Activated CD4-positive, CD25-positive, alpha-beta regulatory T cell treated with anti-CD3 and anti-CD28 coated beads, Interleukin-2, amount 50 U/mL, for 24 hours (primary cell): ENCODE measurements around the gene IQSEC1.
"Not testable (repeated sequence)": the region's sequence is repeated elsewhere in the genome, so short reads cannot be mapped to it uniquely, and the experiment has no call there.

Experiments used
- ATAC-seq, 2 donors: fragments of 150-1000 bp; cut with Tn5 transposase; one replicate each; pipeline ENCODE4 v1.10.0; 2021; ENCODE audit warnings: mild to moderate bottlenecking in 1 of 2, moderate library complexity in 1 of 2

Gene IQSEC1

GRCh38 chr3:12854565-12854964 is 218.7 kb downstream of the IQSEC1 start:
- no peak for ATAC-seq

- ATAC-seq: not testable (repeated sequence)
Observed at GRCh38 chr3:12853847-12854246, 219.4 kb downstream of the IQSEC1 start.

- ATAC-seq: no peak
Observed at GRCh38 chr3:12852201-12852600, 221.0 kb downstream of the IQSEC1 start.
